AML-193 (cell line): ENCODE results near the gene MTF1.

Experiments
- DNase-seq, 2 experiments: peaks; one replicate each; lab custom pipeline; 2025; lab: John Stamatoyannopoulos, UW

The MTF1 gene

DNA sequence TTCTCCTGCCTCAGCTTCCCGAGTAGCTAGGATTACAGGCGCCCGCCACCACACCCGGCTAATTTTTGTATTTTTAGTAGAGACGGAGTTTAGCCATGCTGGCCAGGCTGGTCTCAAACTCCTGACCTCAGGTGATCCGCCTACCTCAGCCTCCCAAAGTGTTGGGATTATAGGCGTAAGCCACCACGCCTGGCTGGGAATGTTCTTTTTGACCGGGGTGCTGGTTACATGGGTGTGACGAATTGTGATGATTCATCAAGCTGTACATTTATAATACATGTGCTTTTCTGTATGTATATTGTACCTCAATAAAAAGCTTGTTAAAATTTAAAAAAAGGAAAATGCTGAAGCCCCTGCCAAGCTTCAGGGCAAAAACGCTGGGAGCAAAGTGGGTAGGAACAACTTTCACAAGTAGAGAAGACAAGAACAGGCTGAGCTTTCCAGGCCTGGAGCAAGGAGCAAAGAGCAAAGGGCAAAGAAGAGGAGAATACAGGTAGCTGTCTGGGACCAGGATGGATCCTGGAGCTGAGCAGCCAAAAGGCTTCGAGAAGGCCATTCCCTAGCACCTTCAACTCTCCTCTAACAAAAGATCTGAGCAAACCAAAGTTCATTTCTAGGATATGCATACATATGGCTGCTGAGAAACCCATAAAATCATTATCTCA lies 30.9 kb downstream of the MTF1 start:
- DNase-seq: no peak

GRCh38 chr1:37825506-37825905 lies 33.9 kb downstream of the MTF1 start:
- DNase-seq: no peak

DNA sequence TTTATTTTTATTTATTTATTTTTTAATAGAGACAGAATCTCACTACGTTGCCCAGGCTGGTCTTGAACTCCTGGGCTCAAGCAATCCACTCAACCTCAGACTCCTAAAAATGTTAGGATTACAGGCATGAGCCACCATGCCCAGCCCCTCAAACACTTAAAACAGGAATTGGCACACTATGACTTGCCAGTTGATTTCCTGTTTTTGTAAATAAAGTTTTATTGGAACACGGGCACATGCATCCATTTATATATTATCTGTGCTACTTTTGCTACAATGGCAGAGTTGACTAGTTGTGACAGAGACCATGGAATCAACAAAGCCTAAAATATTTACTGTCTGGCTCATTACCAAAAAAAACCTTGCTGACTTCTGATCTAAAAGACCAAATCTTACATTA lies 35.4 kb downstream of the MTF1 start:
- no peak for DNase-seq

GRCh38 chr1:37822906-37823815 lies 36.2 kb downstream of the MTF1 start:
- no peak for DNase-seq

- DNase-seq: no peak
These were observed 37.9 kb downstream of the MTF1 start for GRCh38 chr1:37821481-37821880.

GRCh38 chr1:37817481-37817880 lies 41.9 kb downstream of the MTF1 start:
- DNase-seq: no peak

DNA sequence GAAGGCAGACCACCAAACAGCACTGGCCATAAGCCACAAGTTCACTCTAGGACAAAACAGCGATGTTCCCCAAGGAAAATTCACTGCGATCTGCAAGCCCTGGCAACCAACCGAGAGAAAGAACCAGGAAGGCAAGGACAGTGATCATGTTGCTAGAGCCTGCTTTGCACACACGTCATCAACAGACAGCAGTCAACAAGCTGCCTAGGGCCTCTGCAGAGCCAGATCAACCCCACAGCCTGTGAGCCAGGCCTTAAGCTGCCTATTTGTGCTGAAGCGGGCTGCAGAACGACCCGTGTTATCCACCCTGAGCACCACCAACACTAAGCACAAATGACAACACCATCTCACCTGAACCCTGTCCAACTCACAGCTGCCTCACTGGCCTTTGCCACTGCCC lies 45.1 kb downstream of the MTF1 start:
- no peak for DNase-seq

GRCh38 chr1:37813529-37814145 lies 45.8 kb downstream of the MTF1 start:
- DNase-seq: no peak

DNA sequence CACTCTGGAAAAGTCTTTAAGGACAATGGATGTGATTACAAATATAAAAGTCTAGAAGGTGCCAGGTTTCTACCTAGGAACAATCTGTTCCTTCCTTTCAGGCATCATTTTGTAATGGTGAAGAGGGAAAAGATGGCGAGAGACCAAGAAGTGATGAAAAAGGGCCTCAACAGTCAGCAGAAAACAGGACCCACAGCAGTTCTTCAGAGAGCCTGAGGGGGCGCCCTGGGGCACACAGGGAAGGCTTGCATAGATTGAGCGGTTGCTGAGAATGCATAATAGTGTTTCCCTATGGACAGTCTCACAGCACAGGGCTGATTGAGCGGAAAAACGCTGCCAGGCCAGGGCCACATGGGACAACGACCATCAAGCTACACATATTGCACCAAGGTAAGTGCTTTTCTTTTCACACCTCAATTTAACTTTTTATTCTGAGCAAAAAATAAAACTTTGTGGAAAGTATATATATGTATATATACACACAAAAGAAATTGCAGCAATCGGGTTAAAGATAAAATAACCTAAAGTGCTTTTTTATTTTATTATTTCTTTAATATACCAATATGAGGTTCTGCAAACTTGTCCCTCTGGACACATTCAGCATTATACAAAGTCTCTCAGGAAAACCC lies 48.3 kb downstream of the MTF1 start:
- DNase-seq: peak; percentile 73 to 82

DNA sequence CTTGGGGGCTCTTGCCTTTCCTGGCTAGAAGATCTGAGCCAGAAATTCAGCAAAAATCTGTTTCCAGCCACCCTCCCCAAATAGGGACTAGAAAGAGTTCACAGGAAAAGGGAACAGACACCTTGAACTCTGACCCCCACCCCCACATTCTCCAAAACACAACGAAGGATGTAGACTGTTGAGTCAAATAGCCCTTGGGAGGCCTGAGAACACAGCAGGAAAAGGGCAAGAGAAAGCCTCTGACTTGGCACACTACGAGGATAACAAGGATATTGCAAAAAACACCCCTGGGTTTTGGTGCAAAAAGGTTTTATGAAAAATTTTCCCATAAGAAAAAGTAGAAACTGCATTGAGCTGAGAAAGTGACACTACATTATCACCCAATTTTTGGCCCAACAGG lies 49.5 kb downstream of the MTF1 start:
- no peak for DNase-seq

GRCh38 chr1:37808369-37809319 lies 50.7 kb downstream of the MTF1 start:
- peak; percentile 5 to 48 for DNase-seq

GRCh38 chr1:37807555-37808368 lies 51.6 kb downstream of the MTF1 start, which contains the start of the genes C1orf122 and YRDC:
C1orf122 (plus strand) TSS chr1:37807790; CDS start chr1:37808405, 615 bp downstream.
YRDC (minus strand) TSS chr1:37808208; CDS start chr1:37808180, 28 bp downstream.
- peak; percentile 71 to 79 for DNase-seq

GRCh38 chr1:37807220-37807554 lies 52.2 kb downstream of the MTF1 start:
- no peak for DNase-seq

- DNase-seq: no peak
These were observed 57.0 kb downstream of the MTF1 start for GRCh38 chr1:37802439-37802838.

DNA sequence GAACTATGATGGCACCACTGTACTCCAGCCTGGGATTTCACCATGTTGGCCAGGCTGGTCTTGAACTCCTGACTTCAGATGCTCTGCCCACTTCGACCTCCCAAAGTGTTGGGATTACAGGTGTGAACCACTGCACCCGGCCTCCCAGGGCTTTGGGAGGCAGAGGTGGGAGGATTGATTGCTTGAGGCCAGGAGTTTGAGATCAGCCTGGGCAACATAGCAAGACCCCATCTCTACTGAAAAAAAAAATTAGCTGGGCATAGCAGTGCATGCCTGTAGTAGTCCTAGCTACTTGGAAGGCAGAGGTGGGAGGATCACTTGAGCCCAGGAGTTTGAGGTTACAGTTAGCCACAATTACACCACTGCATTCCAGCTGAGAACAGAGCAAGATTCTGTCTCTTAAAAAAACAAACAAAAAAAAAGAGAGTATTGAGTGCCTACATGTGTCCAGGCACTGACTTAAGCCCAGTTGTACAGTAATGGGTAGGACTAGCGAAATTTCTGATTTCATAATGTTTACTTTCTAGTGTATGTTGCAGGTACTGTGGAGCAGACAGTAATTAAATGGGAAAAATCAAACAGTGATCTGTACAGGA lies 61.5 kb downstream of the MTF1 start:
- no peak for DNase-seq

DNA sequence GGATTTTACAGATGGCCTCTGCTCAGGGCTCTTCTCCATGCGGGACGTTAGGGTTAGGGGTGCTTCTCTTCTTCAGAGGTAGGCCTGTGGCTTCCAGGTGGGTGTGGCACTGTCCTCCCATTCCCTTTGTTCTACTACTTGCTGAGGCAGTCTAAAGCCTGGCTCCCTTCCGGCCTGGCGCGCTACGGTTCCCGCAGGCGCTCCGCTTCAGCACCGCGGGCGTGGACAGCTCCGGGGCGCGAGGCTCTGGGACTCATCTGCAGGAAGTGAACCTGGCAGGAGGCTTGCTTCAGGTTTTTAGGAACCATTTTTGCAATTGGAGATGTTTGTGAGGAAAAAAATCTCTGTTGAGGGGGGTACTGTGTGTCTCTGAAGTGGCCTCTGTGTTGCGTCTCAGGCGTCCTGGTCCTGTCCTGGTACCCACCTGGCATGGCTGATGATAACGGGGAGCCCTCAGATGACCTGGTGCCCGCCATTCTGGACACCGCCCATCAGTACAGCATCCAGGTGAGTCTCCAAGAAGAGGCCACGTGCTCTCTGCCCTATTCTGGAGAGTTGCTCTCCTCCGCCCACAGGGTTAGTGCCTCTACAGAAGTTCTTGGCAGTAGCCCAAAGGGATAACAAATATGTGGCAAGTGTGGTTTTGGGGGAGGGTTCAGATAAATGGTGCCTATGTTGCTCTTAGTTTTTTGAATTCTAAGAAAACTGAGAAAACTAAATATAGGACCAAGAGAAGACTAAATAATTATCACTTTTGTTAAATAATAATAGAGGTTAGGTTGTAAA lies 63.9 kb downstream of the MTF1 start:
- no peak for DNase-seq

DNA sequence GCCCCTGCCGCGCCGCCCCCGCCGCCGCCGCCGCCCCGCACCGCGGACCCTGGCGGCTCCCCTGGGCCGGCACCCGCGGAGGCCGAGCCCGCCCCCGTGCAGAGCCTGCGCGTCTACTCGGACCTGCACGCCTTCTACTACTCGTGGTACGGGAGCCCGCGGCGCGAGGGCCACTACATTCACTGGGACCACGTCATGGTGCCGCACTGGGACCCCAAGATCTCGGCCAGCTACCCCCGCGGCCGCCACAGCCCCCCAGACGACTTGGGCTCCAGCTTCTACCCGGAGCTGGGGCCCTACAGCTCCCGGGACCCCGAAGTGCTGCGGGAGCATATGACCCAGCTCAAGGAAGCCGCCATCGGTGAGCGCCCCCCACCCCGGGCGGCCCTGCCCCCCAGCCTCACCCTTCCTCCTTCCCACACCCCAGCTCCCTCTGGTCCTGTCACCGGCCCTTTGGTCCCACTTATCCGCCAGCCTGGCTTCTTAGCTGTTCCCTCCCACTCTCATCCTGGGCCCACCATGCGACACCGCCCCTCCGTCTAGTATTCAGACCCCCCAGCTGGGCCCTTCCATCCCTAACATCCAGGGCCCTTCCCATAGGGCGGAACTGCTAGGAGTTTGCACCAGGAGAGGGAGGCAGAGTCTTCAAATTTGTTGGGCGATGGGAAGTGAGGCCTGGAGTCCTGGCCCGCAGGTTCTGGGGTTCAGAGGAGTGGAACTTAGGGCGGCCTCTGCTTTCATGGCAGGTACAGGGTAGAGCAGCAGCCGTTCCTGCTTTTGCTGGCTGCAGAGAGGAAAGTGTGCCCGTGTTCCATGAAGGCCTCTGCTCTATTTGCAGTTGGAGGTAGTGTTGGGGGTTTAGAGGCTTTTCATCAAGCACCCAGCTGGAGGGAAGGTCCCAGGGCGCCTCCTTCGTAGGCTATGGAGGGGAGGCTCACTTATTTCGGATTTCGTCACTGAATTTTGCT lies 64.7 kb downstream of the MTF1 start:
- peak in 1 of 2 experiments; percentile 14 for DNase-seq
